Measurements from ENCODE around the gene PPOX. TPM values are rescaled to one million over a fixed set of nuclear protein-coding genes. Genes with fewer than 3 reads are reported as not detected.

PPOX gene
- total RNA-seq, 2 experiments from 2014 or later, result 42.0 to 45.5 TPM

- Histone ChIP-seq H3K79me2 (ENCODE audit: insufficient read depth, low read depth, low read length) (peaks cover 9% of the 10 kb centered on the region; the same call in 1 of the 2 replicates), H3K9me2 (ENCODE audit: insufficient read depth, low read length) (no peaks in the 10 kb centered on the region), H3K4me3 (ENCODE audit: low read depth, low read length, poor library complexity, severe bottlenecking) (no peak overlapping the region), H3K27ac (ENCODE audit: low read depth, low read length, poor library complexity, severe bottlenecking) (no peak overlapping the region), H4K20me1 (ENCODE audit: insufficient read depth, low read length) (no peaks in the 10 kb centered on the region), H3K4me1 (ENCODE audit: insufficient read depth, low read length, poor library complexity, severe bottlenecking) (peaks cover 19% of the 10 kb centered on the region), H3K9me3 (ENCODE audit: low read length) (no peaks in the 10 kb centered on the region), H2AFZ (ENCODE audit: low read length) (no peak overlapping the region), H3K4me2 (ENCODE audit: low read length) (no peak overlapping the region), H3K36me3 (ENCODE audit: insufficient read depth, low read length) (peaks cover 60% of the 10 kb centered on the region)
- CTCF ChIA-PET (ENCODE audit: unreplicated experiment), result no interaction called here
- DNase-seq (ENCODE audit: low spot score), result no peak
- BruUV-seq (replicated peaks), result no TSS peak
- no peak for TF ChIP-seq EZH2phosphoT487 (IDR thresholded peaks at IDR 0.05; ENCODE audit: borderline replicate concordance, low read depth, low read length)
- intact Hi-C loops (cut with micrococcal nuclease; ENCODE audit: unreplicated experiment), result no loop called here
- POLR2A ChIA-PET, result interaction anchor here (0.6 kb wide), 2 partner anchors 36 to 66 kb away, joined by 3 read pairs; no protein-coding TSS in a partner anchor
Observed at GRCh38 chr1:161172349-161172748, 6.1 kb downstream of the PPOX start.

GRCh38 chr1:161172776-161173376, 6.7 kb downstream of the PPOX start:
- Histone ChIP-seq H3K4me3 (ENCODE audit: low read depth, low read length, poor library complexity, severe bottlenecking) (no peak overlapping the region), H3K9me2 (ENCODE audit: insufficient read depth, low read length) (no peaks in the 10 kb centered on the region), H4K20me1 (ENCODE audit: insufficient read depth, low read length) (no peaks in the 10 kb centered on the region), H3K27ac (ENCODE audit: low read depth, low read length, poor library complexity, severe bottlenecking) (no peak overlapping the region), H3K79me2 (ENCODE audit: insufficient read depth, low read depth, low read length) (peaks cover 9% of the 10 kb centered on the region; the same call in 1 of the 2 replicates), H2AFZ (ENCODE audit: low read length) (no peak overlapping the region), H3K4me1 (ENCODE audit: insufficient read depth, low read length, poor library complexity, severe bottlenecking) (peaks cover 23% of the 10 kb centered on the region), H3K36me3 (ENCODE audit: insufficient read depth, low read length) (peaks cover 60% of the 10 kb centered on the region), H3K4me2 (ENCODE audit: low read length) (no peak overlapping the region), H3K9me3 (ENCODE audit: low read length) (no peaks in the 10 kb centered on the region)
- DNase-seq (ENCODE audit: low spot score), result no peak
- BruUV-seq (replicated peaks), result no TSS peak
- ChIA-PET CTCF (ENCODE audit: unreplicated experiment) (no interaction called here), POLR2A (interaction anchor here (0.6 kb wide), 2 partner anchors 35 to 67 kb away, joined by 3 read pairs; no protein-coding TSS in a partner anchor)
- TF ChIP-seq CTCF (conservative IDR thresholded peaks at IDR 0.05; ENCODE audit: low read length), result no peak
- intact Hi-C loops (cut with micrococcal nuclease; ENCODE audit: unreplicated experiment), result no loop called here

- no TSS peak for BruUV-seq (replicated peaks)
- Histone ChIP-seq H3K9me3 (ENCODE audit: low read length) (no peaks in the 10 kb centered on the region), H3K4me3 (ENCODE audit: low read depth, low read length, poor library complexity, severe bottlenecking) (no peak overlapping the region), H2AFZ (ENCODE audit: low read length) (no peak overlapping the region), H3K9me2 (ENCODE audit: insufficient read depth, low read length) (no peaks in the 10 kb centered on the region), H3K36me3 (ENCODE audit: insufficient read depth, low read length) (peaks cover 60% of the 10 kb centered on the region), H3K4me2 (ENCODE audit: low read length) (no peak overlapping the region), H3K4me1 (ENCODE audit: insufficient read depth, low read length, poor library complexity, severe bottlenecking) (peaks cover 29% of the 10 kb centered on the region), H4K20me1 (ENCODE audit: insufficient read depth, low read length) (no peaks in the 10 kb centered on the region), H3K79me2 (ENCODE audit: insufficient read depth, low read depth, low read length) (peaks cover 9% of the 10 kb centered on the region; the same call in 1 of the 2 replicates), H3K27ac (ENCODE audit: low read depth, low read length, poor library complexity, severe bottlenecking) (no peak overlapping the region)
- intact Hi-C loops (cut with micrococcal nuclease; ENCODE audit: unreplicated experiment), result no loop called here
- POLR2A ChIA-PET, result interaction anchor here (0.7 kb wide), 1 partner anchor 407 kb away, joined by 4 read pairs; no protein-coding TSS in a partner anchor
- TF ChIP-seq EZH2phosphoT487 (IDR thresholded peaks at IDR 0.05; ENCODE audit: borderline replicate concordance, low read depth, low read length), result no peak
- TF ChIP-seq CTCF (conservative IDR thresholded peaks at IDR 0.05; ENCODE audit: low read length), result no peak
- CTCF ChIA-PET (ENCODE audit: unreplicated experiment), result no interaction called here
- no peak for DNase-seq (ENCODE audit: low spot score)
Observed at GRCh38 chr1:161173711-161174110, 7.5 kb downstream of the PPOX start.
